Upper lobe of left lung (tissue), 6 donors: Measurements from ENCODE around the gene SIPA1. TPM values are rescaled to one million over a fixed set of nuclear protein-coding genes. Genes with fewer than 3 reads are reported as not detected.
"Not testable (repeated sequence)": the region's sequence is repeated elsewhere in the genome, so short reads cannot be mapped to it uniquely, and the experiment has no call there.

Experiments
- ATAC-seq, 2 donors: fragments of 200-7000 bp; cut with Tn5 transposase; one replicate each; pipeline ENCODE4 v1.9.1; 2022; ENCODE audit warnings: mild to moderate bottlenecking in 2 of 2, moderate library complexity in 2 of 2; ENCODE audit not compliant: low FRiP score in 2 of 2
- DNase-seq, 2 donors: peaks; one replicate each; pipeline ENCODE4 v3.0.0-alpha.2; 2019 to 2020
- H3K27ac ChIP-seq, 4 donors: fragments of 200-600 bp; sonication (generic); one replicate each; pipeline ENCODE4 v1.5.1; 2016 to 2019
- H3K27me3 ChIP-seq, 4 donors: fragments of 200-600 bp; sonication (generic); one replicate each; pipeline ENCODE4 v1.5.1; 2017 to 2019
- H3K36me3 ChIP-seq, 4 donors: fragments of 200-600 bp; sonication (generic); one replicate each; pipeline ENCODE4 v1.5.1; 2016 to 2019
- H3K4me1 ChIP-seq, 4 donors: fragments of 200-600 bp; sonication (generic); one replicate each; pipeline ENCODE4 v1.5.1; 2018 to 2019
- H3K4me3 ChIP-seq, 4 donors: fragments of 200-600 bp; sonication (generic); one replicate each; pipeline ENCODE4 v1.5.1; 2017 to 2019; ENCODE audit warnings: mild to moderate bottlenecking in 2 of 4, moderate library complexity in 1 of 4
- H3K9me3 ChIP-seq, 4 donors: fragments of 200-600 bp; sonication (generic); one replicate each; pipeline ENCODE4 v1.5.1; 2018 to 2019
- EP300 ChIP-seq, 4 donors: sonication (generic); formaldehyde crosslinking; IDR thresholded peaks; one replicate each; pipeline ENCODE4 v1.5.1; 2017; ENCODE audit warnings: antibody characterized with exemption in 4 of 4, control low read depth in 2 of 4
- POLR2A ChIP-seq, 4 donors: fragments of 450-650 bp; IDR thresholded peaks; one replicate each; pipeline ENCODE4 v1.5.1; 2016 to 2017; ENCODE audit warnings: antibody characterized with exemption in 4 of 4, mild to moderate bottlenecking in 2 of 4
- POLR2AphosphoS5 ChIP-seq, 2 donors: sonication (generic); formaldehyde crosslinking; IDR thresholded peaks; one replicate each; pipeline ENCODE4 v1.5.1; 2017; ENCODE audit warnings: antibody characterized with exemption in 2 of 2
- WGBS, 2 donors: methylation state at CpG; one replicate each; pipeline ENCODE4 v1.1.5; 2017 to 2018; 5-methylcytosine and 5-hydroxymethylcytosine counted together
- total RNA-seq, 6 donors: library from RNA; depleted of rRNA in 4 of 6; stranded (reverse); fragments of >200 nt in 4 of 6; gene quantifications; one replicate each; pipeline versions ENCODE4 v1.1.0 to v1.2.1, GENCODE V29; 2016 to 2021
- TF ChIP-seq, protein P1 (sequence below), 6 experiments: fragments of 450-650 bp in 4 of 6; fragments of 200-600 bp in 2 of 6; sonication (generic) in 2 of 6; IDR thresholded peaks; one replicate each; pipeline ENCODE4 v1.5.1; 2016 to 2019; ENCODE audit warnings: antibody characterized with exemption in 6 of 6
- donor health status: DM: no; HTN: no; CAD: no; lungs with moderate emphysema.
- donor health status: DM: no; HTN: yes; CAD: no; lungs with severe emphysema.

The SIPA1 gene
- total RNA-seq, 6 donors from 2014 or later: 42.7 to 137 (median 74.9) TPM

GRCh38 chr11:65655570-65656332 is 17.9 kb downstream of the SIPA1 start:
- peak overlapping the region in 1 of 4 donors; percentile 98 for H3K27ac ChIP-seq
- ATAC-seq (no peak), DNase-seq (peak in 1 of 2 donors; percentile 36)
- no peaks in the 10 kb centered on the region for H3K9me3 ChIP-seq
- TF ChIP-seq, protein P1, sequence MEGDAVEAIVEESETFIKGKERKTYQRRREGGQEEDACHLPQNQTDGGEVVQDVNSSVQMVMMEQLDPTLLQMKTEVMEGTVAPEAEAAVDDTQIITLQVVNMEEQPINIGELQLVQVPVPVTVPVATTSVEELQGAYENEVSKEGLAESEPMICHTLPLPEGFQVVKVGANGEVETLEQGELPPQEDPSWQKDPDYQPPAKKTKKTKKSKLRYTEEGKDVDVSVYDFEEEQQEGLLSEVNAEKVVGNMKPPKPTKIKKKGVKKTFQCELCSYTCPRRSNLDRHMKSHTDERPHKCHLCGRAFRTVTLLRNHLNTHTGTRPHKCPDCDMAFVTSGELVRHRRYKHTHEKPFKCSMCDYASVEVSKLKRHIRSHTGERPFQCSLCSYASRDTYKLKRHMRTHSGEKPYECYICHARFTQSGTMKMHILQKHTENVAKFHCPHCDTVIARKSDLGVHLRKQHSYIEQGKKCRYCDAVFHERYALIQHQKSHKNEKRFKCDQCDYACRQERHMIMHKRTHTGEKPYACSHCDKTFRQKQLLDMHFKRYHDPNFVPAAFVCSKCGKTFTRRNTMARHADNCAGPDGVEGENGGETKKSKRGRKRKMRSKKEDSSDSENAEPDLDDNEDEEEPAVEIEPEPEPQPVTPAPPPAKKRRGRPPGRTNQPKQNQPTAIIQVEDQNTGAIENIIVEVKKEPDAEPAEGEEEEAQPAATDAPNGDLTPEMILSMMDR (IDR thresholded peaks at IDR 0.05): no peak
- TF ChIP-seq POLR2AphosphoS5 (IDR thresholded peaks at IDR 0.05) (no peak), POLR2A (IDR thresholded peaks at IDR 0.05) (no peak), EP300 (IDR thresholded peaks at IDR 0.05) (no peak)
- 83 to 84% methylated on average over 15 to 16 of the region's 16 CpGs for WGBS, 2 donors
- H3K4me1 ChIP-seq: peaks cover 38 to 53% (median 49%) of the 10 kb centered on the region in 4 donors
- peaks cover 29 to 81% (median 72%) of the 10 kb centered on the region in 4 donors for H3K36me3 ChIP-seq
- H3K4me3 ChIP-seq: no peak overlapping the region
- no peaks in the 10 kb centered on the region for H3K27me3 ChIP-seq

DNA sequence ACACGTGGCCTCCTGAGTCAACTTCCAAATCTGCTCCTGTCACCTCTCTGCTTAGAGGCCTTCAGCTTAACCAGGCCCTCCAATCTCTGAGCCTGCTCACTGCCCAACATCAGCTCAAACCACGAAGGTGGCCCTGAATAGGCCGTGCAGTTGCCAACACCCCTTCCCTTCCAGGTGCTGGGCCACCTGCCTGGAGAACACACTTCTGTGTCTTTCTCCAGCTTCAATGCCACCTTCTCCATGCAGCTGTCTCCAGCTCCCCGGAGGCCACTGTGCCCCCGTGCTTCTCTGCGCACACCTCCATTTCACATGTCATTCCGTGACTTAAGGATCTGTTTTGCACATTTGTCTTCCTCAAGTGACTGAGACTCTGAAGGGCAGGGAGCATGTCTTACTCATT is 19.5 kb downstream of the SIPA1 start:
- Histone ChIP-seq H3K4me3 (no peak overlapping the region), H3K9me3 (no peaks in the 10 kb centered on the region), H3K27ac (no peak overlapping the region), H3K4me1 (peaks cover 34 to 52% (median 46%) of the 10 kb centered on the region in 4 donors), H3K36me3 (peaks cover 32 to 81% (median 67%) of the 10 kb centered on the region in 4 donors), H3K27me3 (no peaks in the 10 kb centered on the region)
- TF ChIP-seq POLR2A (IDR thresholded peaks at IDR 0.05) (no peak), POLR2AphosphoS5 (IDR thresholded peaks at IDR 0.05) (no peak)
- 89 to 90% methylated on average over 7 of the region's 7 CpGs for WGBS, 2 donors
- ATAC-seq (no peak), DNase-seq (no peak)

DNA sequence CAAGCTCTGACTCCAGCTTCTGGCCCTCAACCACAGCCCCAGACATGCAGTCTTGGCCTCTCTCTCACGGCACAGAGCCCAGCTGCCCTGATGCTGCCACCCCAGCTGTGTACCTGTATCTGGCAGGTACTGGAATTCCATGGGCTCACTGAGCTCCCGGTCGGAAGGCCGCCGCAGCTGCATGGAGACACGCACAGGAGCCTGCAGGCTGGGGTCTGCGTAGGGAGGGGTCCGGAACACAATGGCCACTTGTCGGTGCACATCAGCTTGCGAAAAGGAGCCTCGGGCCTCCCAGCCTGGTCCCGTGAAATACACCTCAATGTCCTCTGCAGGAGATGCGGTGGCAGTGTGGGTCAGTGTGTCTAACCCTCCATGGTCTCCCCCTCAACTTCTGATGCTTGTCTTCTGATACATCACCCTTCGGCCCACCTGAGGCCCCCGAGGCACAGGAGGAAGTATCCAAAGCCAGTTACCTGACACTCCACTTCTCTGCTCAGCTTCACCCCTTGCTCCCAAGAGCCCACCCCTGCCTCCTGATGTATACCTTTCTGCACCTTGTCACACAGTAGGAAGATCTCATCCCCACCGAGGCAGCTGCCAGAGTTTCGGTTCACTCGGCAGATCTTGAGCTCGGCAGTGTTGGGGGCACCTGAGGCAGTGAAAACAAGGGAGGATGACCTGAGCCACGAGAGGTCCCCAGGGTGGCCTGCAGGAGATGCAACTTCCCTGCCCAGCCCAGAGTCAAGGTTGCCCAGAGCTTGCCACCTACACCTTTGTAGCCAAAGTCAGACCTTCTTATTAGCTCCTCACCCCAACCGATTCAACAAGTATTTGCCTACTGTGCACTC is 20.5 kb downstream of the SIPA1 start:
- H3K9me3 ChIP-seq: no peaks in the 10 kb centered on the region
- DNase-seq: peak in 1 of 2 donors; percentile 69
- peaks cover 29 to 46% (median 39%) of the 10 kb centered on the region in 4 donors for H3K4me1 ChIP-seq
- H3K27ac ChIP-seq: no peak overlapping the region
- no peak overlapping the region for H3K4me3 ChIP-seq
- no peak for ATAC-seq
- no peak for TF ChIP-seq POLR2AphosphoS5 (IDR thresholded peaks at IDR 0.05)
- TF ChIP-seq EP300 (IDR thresholded peaks at IDR 0.05): no peak
- no peak for TF ChIP-seq POLR2A (IDR thresholded peaks at IDR 0.05)
- TF ChIP-seq, protein P1 (IDR thresholded peaks at IDR 0.05): no peak
- H3K36me3 ChIP-seq: peaks cover 32 to 81% (median 67%) of the 10 kb centered on the region in 4 donors
- WGBS, 2 donors: 93 to 94% methylated on average over 10 to 21 of the region's 21 CpGs
- no peaks in the 10 kb centered on the region for H3K27me3 ChIP-seq

DNA sequence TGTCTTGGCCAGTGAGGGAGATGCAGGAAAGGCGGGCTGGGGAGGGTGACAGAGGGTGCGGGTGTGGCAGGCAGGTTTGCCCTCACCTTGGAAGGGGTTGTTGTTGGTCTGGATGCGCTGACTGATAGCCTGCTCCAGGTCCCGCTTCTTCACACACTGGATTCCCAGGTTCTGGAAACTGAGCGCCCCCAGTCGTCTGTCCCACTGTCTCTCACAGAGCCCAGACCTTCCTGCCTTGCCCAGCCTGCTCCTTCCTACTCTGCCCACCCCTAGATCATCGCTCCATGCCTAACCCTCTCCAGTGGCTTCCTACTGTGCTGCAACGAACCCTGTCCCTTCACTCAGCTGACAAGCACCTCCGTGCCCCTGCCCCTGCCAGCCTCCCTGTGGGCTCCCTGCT is 22.1 kb downstream of the SIPA1 start:
- H3K36me3 ChIP-seq: peaks cover 32 to 66% (median 55%) of the 10 kb centered on the region in 4 donors
- H3K9me3 ChIP-seq: no peaks in the 10 kb centered on the region
- TF ChIP-seq EP300 (IDR thresholded peaks at IDR 0.05) (no peak), POLR2A (IDR thresholded peaks at IDR 0.05) (no peak), POLR2AphosphoS5 (IDR thresholded peaks at IDR 0.05) (no peak)
- TF ChIP-seq, protein P1 (IDR thresholded peaks at IDR 0.05): no peak
- no peak for ATAC-seq
- H3K4me1 ChIP-seq: peaks cover 23 to 43% (median 34%) of the 10 kb centered on the region in 4 donors
- 94 to 95% methylated on average over 9 of the region's 9 CpGs for WGBS, 2 donors
- DNase-seq: peak in 1 of 2 donors; percentile 23
- no peak overlapping the region for H3K4me3 ChIP-seq
- no peaks in the 10 kb centered on the region for H3K27me3 ChIP-seq
- peak overlapping the region in 2 of 4 donors; percentile 31 to 99 for H3K27ac ChIP-seq

GRCh38 chr11:65660908-65661307 is 23.0 kb downstream of the SIPA1 start:
- H3K9me3 ChIP-seq, DNase-seq, ATAC-seq, H3K27me3 ChIP-seq: not testable (repeated sequence)
- Histone ChIP-seq H3K4me1 (peaks cover 23 to 43% (median 34%) of the 10 kb centered on the region in 4 donors), H3K36me3 (peaks cover 32 to 57% (median 46%) of the 10 kb centered on the region in 4 donors), H3K27ac (peak overlapping the region in 3 of 4 donors; percentile 99), H3K4me3 (peak overlapping the region in 1 of 4 donors; percentile 83)
- 90 to 96% methylated on average over 9 of the region's 9 CpGs for WGBS, 2 donors
